Mammary epithelial cell (primary cell): ENCODE results near the gene GDF10.

Experiments
- CTCF ChIP-seq, 2 donors: IDR thresholded peaks in 1 of 2; conservative IDR thresholded peaks in 1 of 2; 2 replicates each; pipeline ENCODE4 v1.5.1; 2011 to 2012; ENCODE audit warnings: inconsistent platforms in 2 of 2, low read length in 2 of 2, mild to moderate bottlenecking in 2 of 2, control low read depth in 1 of 2, low read depth in 1 of 2; ENCODE audit not compliant: insufficient read depth in 1 of 2; ENCODE audit errors: extremely low read depth in 1 of 2
- EZH2 ChIP-seq: IDR thresholded peaks from 2 replicates; pipeline ENCODE4 v1.6.1; 2012; ENCODE audit warnings: low read length, inconsistent platforms, borderline replicate concordance

GRCh38 chr10:47353351-47353750 lies 53.4 kb downstream of the GDF10 start:
- no peak for TF ChIP-seq EZH2
- no peak for TF ChIP-seq CTCF (conservative IDR thresholded peaks at IDR 0.05 in 1 of 2, IDR thresholded peaks at IDR 0.05 in 1 of 2; ENCODE audit: extremely low read depth in 1 of 2, insufficient read depth in 1 of 2, low read depth in 1 of 2, low read length in 2 of 2)
